ENCODE results near the gene USP24. TPM values are rescaled to one million over a fixed set of nuclear protein-coding genes. Genes with fewer than 3 reads are reported as not detected.

USP24 gene
- total and polyA plus RNA-seq, 10 of the 15 experiments (the other 5 are each of a cell fraction or from before 2014, with no cell fraction given), result 4.6 to 36.5 (median 25.3) TPM

- H3K4me1 ChIP-seq (ENCODE audit: control insufficient read depth, insufficient read depth, low read length), result no peaks in the 10 kb centered on the region
- no peak overlapping the region for H2AFZ ChIP-seq (ENCODE audit: control insufficient read depth, low read depth, low read length)
- ChIA-PET RAD21 (ENCODE audit: unreplicated experiment) (interaction anchor here (0.7 kb wide), 1 partner anchor 31 kb away, joined by 3 read pairs; no protein-coding TSS in a partner anchor), POLR2A (interaction anchor here (0.5 kb wide), 1 partner anchor 1460 kb away, joined by 3 read pairs; no protein-coding TSS in a partner anchor), CTCF (interaction anchor here (1.2 kb wide), 1 partner anchor 19 kb away, joined by 3 read pairs; no protein-coding TSS in a partner anchor), SMC1A (ENCODE audit: uncharacterized antibody, unreplicated experiment) (interaction anchor here (1.6 to 1.7 kb wide), 2 partner anchors 31 to 38 kb away, joined by 4 to 5 read pairs; no protein-coding TSS in a partner anchor)
- WGBS (ENCODE audit: insufficient coverage, insufficient replicate concordance, low lambda C conversion rate, missing lambda C conversion rate), result 17% methylated on average over 2 of the region's 2 CpGs
- FAIRE-seq, result no peak
- H3K27me3 ChIP-seq (replicated peaks in 1 of 2; ENCODE audit: control insufficient read depth in 2 of 2, insufficient read depth in 2 of 2, low read length in 1 of 2), result no peaks in the 10 kb centered on the region
- no peaks in the 10 kb centered on the region for H4K20me1 ChIP-seq (ENCODE audit: control insufficient read depth, insufficient read depth)
- no peaks in the 10 kb centered on the region for H3K79me2 ChIP-seq (ENCODE audit: control insufficient read depth, insufficient read depth, low read length)
- H3K4me3 ChIP-seq, result no peak overlapping the region
- in situ Hi-C loops (cut with MboI) (no loop called here), intact Hi-C loops (cut with micrococcal nuclease; ENCODE audit: unreplicated experiment) (no loop called here)
- H3K36me3 ChIP-seq (ENCODE audit: control insufficient read depth in 2 of 2, insufficient read depth in 2 of 2, low read length in 1 of 2), result no peaks in the 10 kb centered on the region
- no peak overlapping the region for H3K4me2 ChIP-seq (ENCODE audit: control insufficient read depth, insufficient read depth)
- H3K9ac ChIP-seq (ENCODE audit: control insufficient read depth, insufficient read depth, low read length), result no peak overlapping the region
- TF ChIP-seq MYB (IDR thresholded peaks at IDR 0.05; ENCODE audit: borderline replicate concordance, low read depth, low read length) (no peak), BCL11A (IDR thresholded peaks at IDR 0.05; ENCODE audit: low read depth, low read length) (no peak), ELK1 (IDR thresholded peaks at IDR 0.05; ENCODE audit: low read depth, low read length) (no peak), FOS (IDR thresholded peaks at IDR 0.05; ENCODE audit: borderline replicate concordance, extremely low read depth, insufficient read length) (no peak), NR2F1 (conservative IDR thresholded peaks at IDR 0.05) (no peak), ZNF24 (IDR thresholded peaks at IDR 0.05) (no peak), PRDM15 (CRISPR knock-in tag; IDR thresholded peaks at IDR 0.05) (no peak), TAF1 (IDR thresholded peaks at IDR 0.05; ENCODE audit: borderline replicate concordance, low read depth, low read length) (no peak), STAT3 (IDR thresholded peaks at IDR 0.05; ENCODE audit: low read depth, low read length) (no peak), SMC3 (IDR thresholded peaks at IDR 0.05; ENCODE audit: borderline replicate concordance, low read length) (no peak), POLR2A (IDR thresholded peaks at IDR 0.05; ENCODE audit: low read depth, low read length) (no peak), BRCA1 (IDR thresholded peaks at IDR 0.05; ENCODE audit: low read depth, low read length) (no peak), KLF5 (IDR thresholded peaks at IDR 0.05; ENCODE audit: partially characterized antibody) (no peak), GABPA (IDR thresholded peaks at IDR 0.05; ENCODE audit: low read depth) (no peak), RB1 (IDR thresholded peaks at IDR 0.05; ENCODE audit: borderline replicate concordance) (no peak), REST (IDR thresholded peaks at IDR 0.05; ENCODE audit: low read depth, low read length) (no peak), MTA3 (IDR thresholded peaks at IDR 0.05; ENCODE audit: borderline replicate concordance, low read length) (no peak)
- no peak overlapping the region for H3K27ac ChIP-seq (ENCODE audit: control insufficient read depth, insufficient read depth)
- ATAC-seq, result no peak
- no TSS peak for BruUV-seq (replicated peaks)
- no peak for DNase-seq (ENCODE audit: low read depth, low spot score)
- H3K9me3 ChIP-seq (replicated peaks; ENCODE audit: control insufficient read depth, insufficient read depth, low read length), result no peaks in the 10 kb centered on the region
Measured at GRCh38 chr1:55246896-55247295, 31.7 kb upstream of the USP24 start.

All from GM12878 (cell line).